Measurements from ENCODE around the gene OLFM2. TPM values are rescaled to one million over a fixed set of nuclear protein-coding genes. Genes with fewer than 3 reads are reported as not detected.

Gene OLFM2
- total RNA-seq, 2 donors from 2014 or later = 3.1 to 11.9 TPM

DNA sequence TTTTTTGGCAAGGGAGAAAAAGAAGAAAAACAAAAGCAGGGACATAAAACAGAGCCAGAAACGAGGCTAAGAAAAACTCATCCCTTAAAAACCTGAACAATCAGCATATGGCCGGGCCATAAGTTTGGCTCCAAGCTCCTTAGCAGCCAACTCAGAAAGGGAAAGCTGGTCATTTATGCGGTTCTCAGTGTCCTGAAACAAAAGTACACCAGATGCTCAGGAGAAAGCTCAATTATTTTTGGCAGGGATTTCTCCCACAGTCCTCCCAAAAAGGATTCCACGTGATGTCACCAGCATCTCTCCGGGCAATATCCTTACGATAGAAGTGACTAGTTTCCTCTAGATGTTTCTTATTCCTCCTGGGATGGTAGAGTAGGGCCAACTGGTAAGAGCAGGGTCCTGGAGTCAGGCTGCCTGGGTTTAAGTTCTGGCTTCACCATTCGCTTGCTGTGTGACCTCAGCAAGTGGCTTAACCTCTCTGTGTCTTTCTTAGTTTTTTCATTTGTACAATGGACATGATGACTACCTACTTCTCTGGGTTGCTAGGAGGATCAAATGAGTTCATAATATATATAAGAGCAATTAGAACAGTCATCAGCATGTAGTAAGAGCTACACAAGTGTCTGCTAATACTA is 67.2 kb downstream of the OLFM2 start:
- DNase-seq (no peak), ATAC-seq (no peak)
- 70 to 81% methylated on average over 7 of the region's 7 CpGs for WGBS, 2 donors
- Histone ChIP-seq H3K36me3 (replicated peaks in 1 of 2; ENCODE audit: insufficient read depth in 1 of 2, low read depth in 2 of 2) (no peaks in the 10 kb centered on the region), H3K27me3 (no peaks in the 10 kb centered on the region), H3K4me3 (no peak overlapping the region), H3K9me3 (no peaks in the 10 kb centered on the region), H3K27ac (no peak overlapping the region), H3K4me1 (no peaks in the 10 kb centered on the region)
- intact Hi-C loops (cut with DNase I) = no loop called here
- no peak for TF ChIP-seq POLR2A (IDR thresholded peaks at IDR 0.05)
- TF ChIP-seq, protein P1, sequence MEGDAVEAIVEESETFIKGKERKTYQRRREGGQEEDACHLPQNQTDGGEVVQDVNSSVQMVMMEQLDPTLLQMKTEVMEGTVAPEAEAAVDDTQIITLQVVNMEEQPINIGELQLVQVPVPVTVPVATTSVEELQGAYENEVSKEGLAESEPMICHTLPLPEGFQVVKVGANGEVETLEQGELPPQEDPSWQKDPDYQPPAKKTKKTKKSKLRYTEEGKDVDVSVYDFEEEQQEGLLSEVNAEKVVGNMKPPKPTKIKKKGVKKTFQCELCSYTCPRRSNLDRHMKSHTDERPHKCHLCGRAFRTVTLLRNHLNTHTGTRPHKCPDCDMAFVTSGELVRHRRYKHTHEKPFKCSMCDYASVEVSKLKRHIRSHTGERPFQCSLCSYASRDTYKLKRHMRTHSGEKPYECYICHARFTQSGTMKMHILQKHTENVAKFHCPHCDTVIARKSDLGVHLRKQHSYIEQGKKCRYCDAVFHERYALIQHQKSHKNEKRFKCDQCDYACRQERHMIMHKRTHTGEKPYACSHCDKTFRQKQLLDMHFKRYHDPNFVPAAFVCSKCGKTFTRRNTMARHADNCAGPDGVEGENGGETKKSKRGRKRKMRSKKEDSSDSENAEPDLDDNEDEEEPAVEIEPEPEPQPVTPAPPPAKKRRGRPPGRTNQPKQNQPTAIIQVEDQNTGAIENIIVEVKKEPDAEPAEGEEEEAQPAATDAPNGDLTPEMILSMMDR (IDR thresholded peaks at IDR 0.05) = no peak

DNA sequence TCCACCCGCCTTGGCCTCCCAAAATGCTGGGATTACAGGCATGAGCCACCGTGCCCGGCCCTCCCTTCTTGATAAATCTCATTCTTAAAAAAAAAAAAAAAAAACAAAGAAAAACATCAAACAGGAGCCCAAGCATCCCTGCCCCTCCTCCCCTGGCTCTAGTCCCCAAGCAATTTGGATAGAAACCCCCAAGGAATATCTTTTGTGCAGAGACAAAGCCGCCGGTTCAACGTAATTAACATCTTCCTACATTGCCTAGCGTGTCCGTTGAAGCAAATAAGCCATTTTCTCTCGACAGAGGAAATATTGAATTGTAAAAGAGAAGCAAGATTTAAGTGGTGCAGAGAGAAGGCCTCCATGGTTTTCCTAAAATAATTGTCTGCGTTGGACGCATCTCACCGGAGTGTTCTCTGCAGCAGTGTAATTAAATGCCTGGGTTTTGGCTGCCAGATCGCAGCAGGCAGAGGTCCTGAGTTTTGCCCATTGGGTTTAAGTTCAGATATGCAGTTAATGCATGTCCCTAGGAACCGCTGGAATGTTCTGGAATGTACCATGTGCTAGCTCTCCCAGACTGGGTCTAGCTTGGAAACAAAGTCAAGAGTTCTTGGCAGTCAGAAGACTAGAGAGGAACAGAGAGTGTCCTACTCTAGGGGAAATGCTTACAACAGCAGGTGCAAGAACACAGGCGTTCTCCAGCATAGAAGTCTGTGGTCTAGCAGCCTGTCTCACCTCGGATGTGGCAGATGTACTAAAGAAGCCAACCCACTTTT is 70.4 kb downstream of the OLFM2 start:
- H3K9me3 ChIP-seq = no peaks in the 10 kb centered on the region
- intact Hi-C loops (cut with DNase I) = no loop called here
- H3K4me1 ChIP-seq = no peaks in the 10 kb centered on the region
- no peak overlapping the region for H3K27ac ChIP-seq
- H3K27me3 ChIP-seq = no peaks in the 10 kb centered on the region
- DNase-seq (no peak), ATAC-seq (no peak)
- H3K36me3 ChIP-seq (replicated peaks in 1 of 2; ENCODE audit: insufficient read depth in 1 of 2, low read depth in 2 of 2) = no peaks in the 10 kb centered on the region
- TF ChIP-seq POLR2A (IDR thresholded peaks at IDR 0.05) = no peak
- TF ChIP-seq, protein P1 (IDR thresholded peaks at IDR 0.05) = no peak
- no peak overlapping the region for H3K4me3 ChIP-seq
- 79 to 82% methylated on average over 16 of the region's 16 CpGs for WGBS, 2 donors

DNA sequence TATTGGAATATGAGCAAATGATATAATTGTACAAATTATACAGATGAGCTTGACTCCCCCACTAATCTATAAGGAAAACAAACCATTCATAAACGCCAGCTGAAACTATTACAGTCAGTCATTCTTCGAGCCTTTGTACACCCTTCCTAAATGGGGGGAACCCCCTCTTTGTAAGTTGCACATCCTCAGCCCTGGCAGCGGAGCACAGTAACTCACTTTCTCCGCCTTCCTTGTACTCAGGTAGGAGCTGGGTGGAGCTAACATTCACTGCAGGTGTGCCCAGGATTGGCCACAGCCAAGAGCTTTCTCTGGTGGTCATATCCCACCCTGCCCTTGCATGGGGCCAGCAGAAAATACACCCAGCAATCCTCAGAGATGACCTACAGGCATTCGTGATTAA is 72.6 kb downstream of the OLFM2 start:
- WGBS, 2 donors = 58 to 67% methylated on average over 5 of the region's 5 CpGs

DNA sequence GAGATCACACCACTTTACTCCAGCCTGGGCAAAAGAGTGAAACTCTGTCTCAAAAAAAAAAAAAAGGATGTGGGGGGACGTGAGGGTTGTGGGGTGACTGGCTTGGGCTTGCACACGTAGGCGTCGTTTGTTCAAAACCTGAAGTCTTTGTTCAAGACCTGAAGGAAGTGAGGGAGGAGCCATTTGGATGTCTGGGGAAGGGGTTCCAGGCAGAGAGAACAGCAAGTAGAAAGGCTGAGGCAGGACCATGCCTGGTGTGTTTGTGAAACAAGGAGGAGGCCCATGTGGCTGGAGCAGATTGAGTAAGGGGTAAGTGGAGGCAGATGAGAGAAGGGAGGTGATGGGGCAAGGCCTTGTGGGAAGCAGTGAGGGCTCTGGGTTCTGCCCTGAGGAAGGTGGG is 73.4 kb downstream of the OLFM2 start:
- no peak for TF ChIP-seq POLR2A (IDR thresholded peaks at IDR 0.05)
- TF ChIP-seq, protein P1 (IDR thresholded peaks at IDR 0.05) = no peak
- Histone ChIP-seq H3K27ac (no peak overlapping the region), H3K36me3 (replicated peaks in 1 of 2; ENCODE audit: insufficient read depth in 1 of 2, low read depth in 2 of 2) (no peaks in the 10 kb centered on the region), H3K4me3 (no peak overlapping the region), H3K9me3 (no peaks in the 10 kb centered on the region), H3K4me1 (no peaks in the 10 kb centered on the region), H3K27me3 (no peaks in the 10 kb centered on the region)
- no peak for DNase-seq
- intact Hi-C loops (cut with DNase I) = no loop called here
- no peak for ATAC-seq
- 77 to 81% methylated on average over 4 of the region's 4 CpGs for WGBS, 2 donors

More for the DNA sequence above, 72.6 kb downstream of the OLFM2 start:
- Histone ChIP-seq H3K36me3 (replicated peaks in 1 of 2; ENCODE audit: insufficient read depth in 1 of 2, low read depth in 2 of 2) (no peaks in the 10 kb centered on the region), H3K27me3 (no peaks in the 10 kb centered on the region), H3K4me3 (no peak overlapping the region), H3K9me3 (no peaks in the 10 kb centered on the region), H3K27ac (no peak overlapping the region), H3K4me1 (no peaks in the 10 kb centered on the region)
- TF ChIP-seq, protein P1 (IDR thresholded peaks at IDR 0.05) = no peak
- no peak for TF ChIP-seq POLR2A (IDR thresholded peaks at IDR 0.05)
- ATAC-seq = no peak
- intact Hi-C loops (cut with DNase I) = no loop called here
- no peak for DNase-seq
